Activated naive CD4-positive, alpha-beta T cell treated with anti-CD3 and anti-CD28 coated beads for 36 hours (primary cell): ENCODE measurements around the gene LAMA2. TPM values are rescaled to one million over a fixed set of nuclear protein-coding genes. Genes with fewer than 3 reads are reported as not detected.
"Not testable (repeated sequence)": the region's sequence is repeated elsewhere in the genome, so short reads cannot be mapped to it uniquely, and the experiment has no call there.

Experiments
- CTCF ChIA-PET: fragments of 350-600 bp; sonication (Branson Sonifier 250); formaldehyde crosslinking; loops from one replicate; lab custom pipeline; 2021; ENCODE audit warnings: antibody characterized with exemption; lab: Charles Lee
- DNase-seq: peaks from one replicate; pipeline ENCODE4 v3.0.0-alpha.2; 2020
- H3K27ac Mint-ChIP-seq: one replicate; pipeline ENCODE4 v1.8.0; 2021; ENCODE audit warnings: mild to moderate bottlenecking, mixed read lengths
- H3K27me3 Mint-ChIP-seq: one replicate; pipeline ENCODE4 v1.8.0; 2021; ENCODE audit warnings: low read depth, mixed read lengths
- H3K36me3 Mint-ChIP-seq: one replicate; pipeline ENCODE4 v1.8.0; 2021; ENCODE audit warnings: low read depth, mixed read lengths
- H3K4me1 Mint-ChIP-seq: one replicate; pipeline ENCODE4 v1.8.0; 2021; ENCODE audit warnings: low read depth, mixed read lengths
- H3K4me3 Mint-ChIP-seq: one replicate; pipeline ENCODE4 v1.8.0; 2021; ENCODE audit warnings: mild to moderate bottlenecking, moderate library complexity, mixed read lengths
- H3K9me3 Mint-ChIP-seq: one replicate; pipeline ENCODE4 v1.8.0; 2021; ENCODE audit warnings: mixed read lengths
- intact Hi-C: fragments of 100-400 bp; cut with micrococcal nuclease; formaldehyde crosslinking; loops from one replicate; pipeline ENCODE4 v1.15.1; 2023
- total RNA-seq, 2 experiments: library from RNA; stranded (reverse); gene quantifications; one replicate each; pipeline ENCODE4 v1.2.3, GENCODE V29; 2021

The LAMA2 gene
- total RNA-seq, 2 experiments from 2014 or later, result 0.86 to 2.2 TPM

DNA sequence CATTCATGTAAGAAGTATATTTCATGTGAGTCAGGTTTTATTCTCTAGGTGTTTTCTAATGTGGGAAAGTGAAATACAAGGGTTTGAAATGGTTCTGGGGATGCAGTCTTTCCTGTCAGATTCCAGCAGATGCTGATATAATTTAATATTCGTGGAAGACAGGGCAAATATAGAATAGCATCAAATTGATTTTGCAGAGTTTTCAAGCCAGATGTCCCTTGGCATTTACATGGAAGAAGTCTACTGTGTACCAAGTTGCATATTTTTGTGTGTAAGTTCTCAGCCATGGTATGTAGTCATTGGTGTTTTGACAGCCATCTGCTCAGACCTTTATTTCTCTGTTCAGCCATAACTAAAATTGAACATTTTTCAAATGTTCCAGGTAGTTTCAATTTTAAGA, 143.7 kb downstream of the LAMA2 start:
- intact Hi-C loops, result no loop called here
- H3K4me1 Mint-ChIP-seq, result no peaks in the 10 kb centered on the region
- no peaks in the 10 kb centered on the region for H3K36me3 Mint-ChIP-seq
- H3K27ac Mint-ChIP-seq, result no peak overlapping the region
- CTCF ChIA-PET, result no interaction called here
- H3K4me3 Mint-ChIP-seq, result no peak overlapping the region
- H3K27me3 Mint-ChIP-seq, result no peaks in the 10 kb centered on the region
- DNase-seq, result no peak
- H3K9me3 Mint-ChIP-seq, result no peaks in the 10 kb centered on the region

DNA sequence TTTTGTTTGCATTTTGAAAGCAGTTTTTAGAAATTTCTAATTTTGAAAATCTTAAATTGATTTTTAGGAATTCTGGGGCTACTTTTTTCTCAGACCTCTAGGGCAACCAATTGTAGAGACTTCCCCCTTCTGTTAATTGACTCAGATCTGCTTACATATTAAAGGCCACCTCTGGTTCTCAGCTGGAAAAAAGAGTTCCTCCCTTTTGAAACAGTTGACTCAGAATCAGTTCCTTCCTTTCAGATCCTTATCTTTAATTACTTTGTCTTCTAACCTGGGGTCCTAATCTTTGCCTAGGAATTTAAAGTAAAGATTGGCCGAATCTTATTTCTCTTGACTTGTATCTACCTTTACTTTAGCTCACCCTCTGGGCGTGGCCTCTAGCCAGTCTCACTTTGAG, 146.8 kb downstream of the LAMA2 start:
- H3K4me3 Mint-ChIP-seq, result no peak overlapping the region
- no peaks in the 10 kb centered on the region for H3K9me3 Mint-ChIP-seq
- intact Hi-C loops, result no loop called here
- H3K27ac Mint-ChIP-seq, result no peak overlapping the region
- DNase-seq, result no peak
- H3K4me1 Mint-ChIP-seq, result no peaks in the 10 kb centered on the region
- CTCF ChIA-PET, result no interaction called here
- H3K36me3 Mint-ChIP-seq, result no peaks in the 10 kb centered on the region
- H3K27me3 Mint-ChIP-seq, result no peaks in the 10 kb centered on the region

- H3K4me1 Mint-ChIP-seq, result no peaks in the 10 kb centered on the region
- no peaks in the 10 kb centered on the region for H3K36me3 Mint-ChIP-seq
- intact Hi-C loops, result no loop called here
- no peak overlapping the region for H3K27ac Mint-ChIP-seq
- H3K27me3 Mint-ChIP-seq, result no peaks in the 10 kb centered on the region
- no peaks in the 10 kb centered on the region for H3K9me3 Mint-ChIP-seq
- CTCF ChIA-PET, result no interaction called here
- DNase-seq, result no peak
- H3K4me3 Mint-ChIP-seq, result no peak overlapping the region
Observed at GRCh38 chr6:129030215-129030614, 147.3 kb downstream of the LAMA2 start.

GRCh38 chr6:129031051-129031599, 148.2 kb downstream of the LAMA2 start:
- intact Hi-C loops, result no loop called here
- no peaks in the 10 kb centered on the region for H3K4me1 Mint-ChIP-seq
- H3K27ac Mint-ChIP-seq, result no peak overlapping the region
- H3K9me3 Mint-ChIP-seq, result no peaks in the 10 kb centered on the region
- H3K36me3 Mint-ChIP-seq, result no peaks in the 10 kb centered on the region
- CTCF ChIA-PET, result no interaction called here
- no peaks in the 10 kb centered on the region for H3K27me3 Mint-ChIP-seq
- no peak for DNase-seq
- H3K4me3 Mint-ChIP-seq, result no peak overlapping the region

- intact Hi-C loops, result no loop called here
- H3K27ac Mint-ChIP-seq, result no peak overlapping the region
- H3K9me3 Mint-ChIP-seq, result no peaks in the 10 kb centered on the region
- CTCF ChIA-PET, result interaction anchor here (0.7 kb wide), 1 partner anchor 14 kb away, joined by 3 read pairs; no protein-coding TSS in a partner anchor
- DNase-seq, result no peak
- H3K27me3 Mint-ChIP-seq, result no peaks in the 10 kb centered on the region
- H3K4me1 Mint-ChIP-seq, result no peaks in the 10 kb centered on the region
- H3K4me3 Mint-ChIP-seq, result no peak overlapping the region
- H3K36me3 Mint-ChIP-seq, result no peaks in the 10 kb centered on the region
Observed at GRCh38 chr6:129032602-129033001, 149.7 kb downstream of the LAMA2 start.

DNA sequence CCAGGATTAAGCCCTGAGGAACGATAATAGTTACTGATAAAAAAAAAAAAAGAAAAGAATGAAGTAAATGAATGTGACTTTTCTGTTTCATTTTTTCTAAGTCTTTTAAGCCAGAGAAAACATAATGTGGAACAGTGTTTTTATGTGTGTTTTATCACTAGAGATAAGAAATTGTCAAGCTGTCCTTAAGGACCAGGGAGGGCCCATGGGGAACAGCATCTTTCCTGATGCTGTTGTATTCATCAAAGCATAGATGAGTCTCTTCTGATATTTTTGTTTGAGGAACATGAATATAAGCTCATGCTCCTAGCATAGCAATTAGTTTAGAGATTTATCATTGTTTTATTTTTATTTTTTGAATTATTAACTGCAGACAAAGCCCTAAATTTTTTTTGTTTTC, 150.2 kb downstream of the LAMA2 start:
- H3K27ac Mint-ChIP-seq, result no peak overlapping the region
- no peak overlapping the region for H3K4me3 Mint-ChIP-seq
- peaks cover under 1% of the 10 kb centered on the region for H3K27me3 Mint-ChIP-seq
- H3K36me3 Mint-ChIP-seq, result no peaks in the 10 kb centered on the region
- CTCF ChIA-PET, result interaction anchor here (0.6 kb wide), 1 partner anchor 77 kb away, joined by 3 read pairs; no protein-coding TSS in a partner anchor
- H3K9me3 Mint-ChIP-seq, result no peaks in the 10 kb centered on the region
- intact Hi-C loops, result no loop called here
- H3K4me1 Mint-ChIP-seq, result no peaks in the 10 kb centered on the region
- DNase-seq, result no peak

GRCh38 chr6:129033581-129033980, 150.6 kb downstream of the LAMA2 start:
- no peaks in the 10 kb centered on the region for H3K36me3 Mint-ChIP-seq
- no peaks in the 10 kb centered on the region for H3K9me3 Mint-ChIP-seq
- DNase-seq, result no peak
- no peak overlapping the region for H3K4me3 Mint-ChIP-seq
- no peak overlapping the region for H3K27ac Mint-ChIP-seq
- intact Hi-C loops, result no loop called here
- H3K27me3 Mint-ChIP-seq, result peaks cover 2% of the 10 kb centered on the region
- no peaks in the 10 kb centered on the region for H3K4me1 Mint-ChIP-seq
- CTCF ChIA-PET, result interaction anchor here (0.6 kb wide), 1 partner anchor 77 kb away, joined by 3 read pairs; no protein-coding TSS in a partner anchor

DNA sequence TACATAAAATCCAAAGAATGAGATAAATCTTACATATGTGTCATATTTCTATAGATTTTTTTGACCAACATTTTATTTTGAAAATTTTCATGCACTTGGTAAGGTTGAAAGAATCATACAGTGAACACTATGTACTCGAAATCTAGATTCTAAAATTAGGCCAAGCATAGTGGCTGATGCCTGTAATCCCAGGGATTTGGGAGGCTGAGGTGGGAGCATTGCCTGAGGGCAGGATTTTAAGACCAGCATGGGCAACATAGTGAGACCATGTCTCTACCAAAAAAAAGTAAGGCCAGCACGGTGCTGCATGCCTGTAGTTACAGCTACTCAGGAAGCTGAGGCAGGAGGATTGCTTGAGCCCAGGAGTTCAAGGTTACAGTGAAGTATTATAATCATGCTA, 158.6 kb downstream of the LAMA2 start:
- DNase-seq, result no peak
- no peak overlapping the region for H3K4me3 Mint-ChIP-seq
- no peaks in the 10 kb centered on the region for H3K4me1 Mint-ChIP-seq
- intact Hi-C loops, result no loop called here
- peaks cover 2% of the 10 kb centered on the region for H3K27me3 Mint-ChIP-seq
- CTCF ChIA-PET, result no interaction called here
- H3K27ac Mint-ChIP-seq, result no peak overlapping the region
- H3K9me3 Mint-ChIP-seq, result peaks cover 4% of the 10 kb centered on the region
- H3K36me3 Mint-ChIP-seq, result no peaks in the 10 kb centered on the region

DNA sequence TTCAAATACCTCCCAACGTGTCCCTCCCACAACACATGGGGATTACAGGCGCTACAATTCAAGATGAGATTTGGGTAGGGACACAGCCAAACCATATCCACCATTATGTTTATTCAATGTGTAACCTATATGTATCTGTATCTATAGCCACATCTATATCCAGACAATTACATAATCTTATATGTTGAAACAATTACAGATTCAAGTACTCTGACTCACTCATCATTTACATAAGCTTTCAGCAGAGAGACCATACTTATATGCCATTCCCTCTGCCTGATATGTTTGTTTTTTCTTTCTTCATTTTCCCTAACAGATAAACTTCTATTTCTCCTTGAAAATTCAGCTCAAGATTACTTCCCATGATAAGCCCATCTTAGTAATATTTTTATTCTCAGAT, 163.6 kb downstream of the LAMA2 start:
- H3K36me3 Mint-ChIP-seq, result no peaks in the 10 kb centered on the region

DNA sequence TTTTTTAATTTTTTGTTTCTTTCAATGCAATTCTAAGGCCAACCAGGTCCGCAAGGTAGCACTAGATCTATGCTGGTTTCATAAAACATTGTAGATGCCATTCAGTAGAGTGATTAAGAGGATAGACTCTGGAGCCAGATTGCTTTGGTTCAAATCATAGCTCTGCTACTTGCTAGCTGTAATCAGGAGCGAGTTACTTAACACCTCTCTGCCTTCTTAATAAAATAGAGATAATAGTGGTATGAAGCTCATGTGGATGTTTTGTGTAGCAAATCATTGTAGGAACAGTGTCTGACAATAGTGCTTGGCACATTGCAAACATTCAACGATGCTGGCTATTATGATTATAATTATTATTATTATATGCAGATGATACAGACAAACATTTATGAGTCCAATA, 164.9 kb downstream of the LAMA2 start:
- no peak for DNase-seq
- H3K9me3 Mint-ChIP-seq, result peaks cover 4% of the 10 kb centered on the region
- no peak overlapping the region for H3K27ac Mint-ChIP-seq
- no peak overlapping the region for H3K4me3 Mint-ChIP-seq
- H3K4me1 Mint-ChIP-seq, result no peaks in the 10 kb centered on the region
- no peaks in the 10 kb centered on the region for H3K36me3 Mint-ChIP-seq
- CTCF ChIA-PET, result no interaction called here
- no peaks in the 10 kb centered on the region for H3K27me3 Mint-ChIP-seq
- intact Hi-C loops, result no loop called here

More for the DNA sequence above, 163.6 kb downstream of the LAMA2 start:
- Mint-ChIP-seq H3K27ac (no peak overlapping the region), H3K27me3 (no peaks in the 10 kb centered on the region), H3K4me3 (no peak overlapping the region), H3K9me3 (peaks cover 4% of the 10 kb centered on the region), H3K4me1 (no peaks in the 10 kb centered on the region)
- DNase-seq, result no peak
- intact Hi-C loops, result no loop called here
- CTCF ChIA-PET, result no interaction called here

- CTCF ChIA-PET, result no interaction called here
- intact Hi-C loops, result no loop called here
- no peak overlapping the region for H3K4me3 Mint-ChIP-seq
- no peaks in the 10 kb centered on the region for H3K9me3 Mint-ChIP-seq
- no peak for DNase-seq
- H3K4me1 Mint-ChIP-seq, result no peaks in the 10 kb centered on the region
- no peak overlapping the region for H3K27ac Mint-ChIP-seq
- H3K27me3 Mint-ChIP-seq, result peaks cover 4% of the 10 kb centered on the region
- no peaks in the 10 kb centered on the region for H3K36me3 Mint-ChIP-seq
Observed at GRCh38 chr6:129050086-129050485, 167.1 kb downstream of the LAMA2 start.

DNA sequence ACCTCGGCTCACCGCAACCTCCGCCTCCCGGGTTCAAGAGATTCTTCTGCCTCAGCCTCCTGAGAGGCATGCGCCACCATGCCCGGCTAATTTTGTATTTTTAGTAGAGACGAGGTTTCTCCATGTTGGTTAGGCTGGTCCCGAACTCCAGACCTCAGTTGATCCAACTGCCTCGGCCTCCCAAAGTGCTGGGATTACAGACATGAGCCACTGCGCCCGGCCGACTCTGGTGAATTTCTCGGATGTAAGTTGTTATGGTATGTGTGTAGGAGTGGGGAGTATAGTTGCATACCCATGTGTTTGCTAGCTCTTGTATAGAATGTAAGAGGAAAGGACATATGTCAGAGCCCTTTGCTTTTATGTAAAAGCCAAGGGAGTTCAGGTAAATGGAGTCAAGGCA, 170.2 kb downstream of the LAMA2 start:
- H3K4me3 Mint-ChIP-seq, CTCF ChIA-PET, H3K27ac Mint-ChIP-seq, intact Hi-C loops, H3K36me3 Mint-ChIP-seq, H3K4me1 Mint-ChIP-seq, DNase-seq, H3K9me3 Mint-ChIP-seq: not testable (repeated sequence)
- peaks cover 11% of the 10 kb centered on the region for H3K27me3 Mint-ChIP-seq

DNA sequence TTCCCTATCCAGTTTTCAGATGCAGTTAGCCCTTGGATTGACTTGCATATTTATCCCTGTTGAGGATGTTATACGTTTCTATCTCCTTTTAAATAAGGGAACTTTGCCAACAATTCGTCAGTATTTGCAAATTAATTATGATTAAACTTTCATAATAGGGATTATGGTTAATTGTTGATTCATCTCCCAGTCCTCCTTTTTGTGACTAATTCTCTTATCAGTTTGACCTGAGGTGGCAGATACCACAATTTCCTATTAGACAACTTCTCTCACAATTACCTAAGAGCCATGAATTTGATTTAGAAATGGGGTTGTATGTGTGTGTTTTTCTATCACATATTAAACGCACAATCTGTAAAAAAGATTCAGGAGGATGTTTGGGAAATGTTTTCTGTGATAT, 172.9 kb downstream of the LAMA2 start:
- Mint-ChIP-seq H3K36me3 (no peaks in the 10 kb centered on the region), H3K4me1 (no peaks in the 10 kb centered on the region), H3K27ac (no peak overlapping the region), H3K9me3 (no peaks in the 10 kb centered on the region), H3K4me3 (no peak overlapping the region), H3K27me3 (peaks cover 14% of the 10 kb centered on the region)
- CTCF ChIA-PET, result interaction anchor here (1.1 kb wide), 1 partner anchor 7 kb away, joined by 3 read pairs; no protein-coding TSS in a partner anchor
- DNase-seq, result no peak
- intact Hi-C loops, result no loop called here
